ENCODE results near the gene SPEM3.

SPEM3 gene

DNA sequence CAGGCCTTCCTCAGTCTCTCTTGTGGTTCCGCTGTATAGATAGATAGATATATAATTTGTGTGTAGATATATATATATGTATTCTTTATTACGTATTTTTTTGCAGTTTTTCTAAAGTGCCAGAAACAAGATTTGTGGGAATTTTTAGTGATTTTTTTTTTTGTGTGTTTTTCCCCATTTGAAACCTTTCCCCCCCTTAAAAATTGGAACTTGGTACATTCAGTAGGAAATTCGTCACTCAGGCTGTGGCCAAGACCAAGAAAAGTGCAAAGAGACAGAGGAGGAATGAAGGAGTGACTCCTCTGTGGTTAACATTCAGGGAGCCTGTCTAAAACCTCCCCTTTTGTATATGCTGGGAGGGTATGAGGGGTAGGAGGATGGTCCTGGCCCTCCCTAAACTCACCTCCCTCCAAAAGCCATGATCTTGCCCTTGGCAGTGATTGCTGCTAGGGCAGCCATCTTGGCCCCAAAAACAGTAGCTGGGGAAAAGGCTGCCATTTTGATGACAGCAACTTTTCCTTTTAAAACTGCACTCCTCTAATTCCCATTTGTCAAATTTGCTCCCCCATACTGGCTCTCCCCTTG, 31.4 kb downstream of the SPEM3 start:
- ChIA-PET POLR2A (no interaction called here), CTCF (no interaction called here)
- no peak for DNase-seq (ENCODE audit: extremely low spot score)
- TF ChIP-seq, protein P1, sequence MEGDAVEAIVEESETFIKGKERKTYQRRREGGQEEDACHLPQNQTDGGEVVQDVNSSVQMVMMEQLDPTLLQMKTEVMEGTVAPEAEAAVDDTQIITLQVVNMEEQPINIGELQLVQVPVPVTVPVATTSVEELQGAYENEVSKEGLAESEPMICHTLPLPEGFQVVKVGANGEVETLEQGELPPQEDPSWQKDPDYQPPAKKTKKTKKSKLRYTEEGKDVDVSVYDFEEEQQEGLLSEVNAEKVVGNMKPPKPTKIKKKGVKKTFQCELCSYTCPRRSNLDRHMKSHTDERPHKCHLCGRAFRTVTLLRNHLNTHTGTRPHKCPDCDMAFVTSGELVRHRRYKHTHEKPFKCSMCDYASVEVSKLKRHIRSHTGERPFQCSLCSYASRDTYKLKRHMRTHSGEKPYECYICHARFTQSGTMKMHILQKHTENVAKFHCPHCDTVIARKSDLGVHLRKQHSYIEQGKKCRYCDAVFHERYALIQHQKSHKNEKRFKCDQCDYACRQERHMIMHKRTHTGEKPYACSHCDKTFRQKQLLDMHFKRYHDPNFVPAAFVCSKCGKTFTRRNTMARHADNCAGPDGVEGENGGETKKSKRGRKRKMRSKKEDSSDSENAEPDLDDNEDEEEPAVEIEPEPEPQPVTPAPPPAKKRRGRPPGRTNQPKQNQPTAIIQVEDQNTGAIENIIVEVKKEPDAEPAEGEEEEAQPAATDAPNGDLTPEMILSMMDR (IDR thresholded peaks at IDR 0.05; ENCODE audit: control extremely low read depth, extremely low read depth, low read depth, missing control alignments): no peak

DNA sequence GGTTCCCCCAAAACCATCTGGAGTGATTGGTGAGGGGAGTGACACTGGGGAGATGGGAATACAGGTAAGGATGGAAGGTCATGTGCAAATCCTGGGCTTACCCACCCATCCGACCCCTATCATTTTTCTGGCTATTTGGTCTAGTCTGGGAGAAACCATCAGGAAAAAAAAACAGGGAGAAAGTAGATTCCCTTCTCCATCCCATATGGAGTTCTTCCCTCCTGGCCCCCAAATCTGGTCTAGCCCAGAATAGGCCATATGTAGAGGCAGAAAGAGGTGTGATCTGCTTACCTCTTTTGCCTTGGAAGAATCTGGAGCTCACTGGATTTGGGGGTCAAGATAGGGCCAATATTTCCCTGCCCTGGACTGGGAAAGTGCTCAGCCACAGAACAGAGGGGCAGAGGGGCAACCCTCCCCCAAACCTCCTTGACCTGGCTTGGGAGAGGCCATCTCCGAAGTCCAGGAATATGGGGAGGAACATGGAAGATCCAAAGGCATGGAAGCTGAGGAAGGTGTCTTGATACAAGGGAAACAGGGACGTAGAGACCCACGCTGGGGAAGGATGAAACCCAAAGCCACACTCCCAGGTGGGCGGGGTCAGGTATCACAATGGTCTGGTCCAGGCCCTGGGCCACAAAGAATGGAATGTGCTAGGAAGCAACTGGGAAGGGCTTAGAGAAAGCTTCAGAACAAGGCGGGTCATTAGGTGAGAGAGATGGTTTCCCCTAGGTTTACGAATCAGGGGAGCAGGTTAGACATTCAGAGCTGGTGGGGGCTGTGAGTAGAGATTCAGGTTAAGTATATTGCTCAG, 32.4 kb downstream of the SPEM3 start:
- TF ChIP-seq, protein P1 (IDR thresholded peaks at IDR 0.05; ENCODE audit: control extremely low read depth, extremely low read depth, low read depth, missing control alignments): no peak
- ChIA-PET CTCF (interaction anchor here (0.6 to 2.0 kb wide), 2 partner anchors 16 to 24 kb away, joined by 3 to 6 read pairs; no protein-coding TSS in a partner anchor), POLR2A (interaction anchor here (0.5 kb wide), 1 partner anchor 39 kb away, joined by 3 read pairs; no protein-coding TSS in a partner anchor)
- no peak for DNase-seq (ENCODE audit: extremely low spot score)

- TF ChIP-seq, protein P1 (IDR thresholded peaks at IDR 0.05; ENCODE audit: control extremely low read depth, extremely low read depth, low read depth, missing control alignments): no peak
- POLR2A ChIA-PET: interaction anchor here (0.5 to 1.0 kb wide), 3 partner anchors 22 to 23 kb away, joined by 3 to 6 read pairs (median 3); partner anchors contain the start of gene POLR2A
Measured at GRCh38 chr17:7462474-7463371, 34.1 kb downstream of the SPEM3 start.

DNA sequence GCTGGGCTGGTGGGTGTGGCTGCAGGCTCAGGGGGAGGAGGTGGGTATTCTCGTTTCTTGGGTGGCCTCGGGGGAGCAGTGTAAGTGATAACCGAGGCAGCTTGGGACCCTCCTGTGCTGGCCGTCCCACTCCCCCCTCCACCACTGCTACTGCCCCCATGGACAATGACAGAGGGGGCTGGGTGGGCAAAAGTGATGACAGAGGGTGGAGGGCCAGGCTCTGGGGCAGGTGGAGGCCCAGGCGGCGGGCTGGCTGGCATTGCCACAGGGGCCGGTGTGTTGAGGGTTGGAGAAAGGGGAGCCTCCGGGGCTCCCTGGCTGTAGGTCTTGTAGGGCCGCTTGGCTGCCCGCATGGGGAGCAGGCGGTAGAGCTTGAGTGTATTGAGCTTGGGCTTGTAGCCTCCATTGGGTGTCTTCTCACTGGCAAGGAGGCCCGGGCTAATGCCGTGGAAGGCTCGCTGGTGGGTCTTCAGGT, 34.8 kb downstream of the SPEM3 start:
- TF ChIP-seq, protein P1 (IDR thresholded peaks at IDR 0.05; ENCODE audit: control extremely low read depth, extremely low read depth, low read depth, missing control alignments): no peak
- POLR2A ChIA-PET: interaction anchor here (0.5 to 0.8 kb wide), 3 partner anchors 18 to 22 kb away, joined by 3 to 8 read pairs (median 6); partner anchors contain the start of gene POLR2A
- DNase-seq (ENCODE audit: extremely low spot score): no peak
- CTCF ChIA-PET: interaction anchor here (1.1 to 2.0 kb wide), 2 partner anchors 13 to 108 kb away, joined by 3 to 6 read pairs; no protein-coding TSS in a partner anchor

More at GRCh38 chr17:7462474-7463371, 34.1 kb downstream of the SPEM3 start:
- no peak for DNase-seq (ENCODE audit: extremely low spot score)
- CTCF ChIA-PET: interaction anchor here (0.9 to 2.0 kb wide), 5 partner anchors 14 to 127 kb away, joined by 3 to 6 read pairs (median 3); partner anchors contain the start of gene SOX15

DNA sequence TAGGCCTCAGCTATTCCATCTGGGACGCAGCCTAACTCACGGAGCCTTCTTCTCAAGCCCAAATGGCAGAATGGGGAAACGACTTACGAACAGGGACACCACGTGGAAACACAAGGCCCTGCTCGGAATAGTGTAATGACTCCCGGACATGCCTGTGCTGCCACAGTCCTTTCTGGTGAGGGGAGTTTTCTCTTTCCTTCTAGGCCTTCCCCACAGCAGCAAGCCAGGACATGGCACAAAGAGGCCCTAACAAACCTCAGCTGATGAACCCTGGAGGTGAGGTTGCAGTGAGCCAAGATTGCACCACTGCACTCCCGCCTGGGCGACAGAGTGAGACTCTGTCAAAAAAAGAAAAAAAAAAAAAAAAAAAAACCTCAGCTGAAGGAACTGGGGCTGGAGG, 35.4 kb downstream of the SPEM3 start:
- TF ChIP-seq, protein P1 (IDR thresholded peaks at IDR 0.05; ENCODE audit: control extremely low read depth, extremely low read depth, low read depth, missing control alignments): no peak
- no peak for DNase-seq (ENCODE audit: extremely low spot score)
- POLR2A ChIA-PET: interaction anchor here (0.6 to 0.8 kb wide), 2 partner anchors 19 to 98 kb away, joined by 4 to 8 read pairs; no protein-coding TSS in a partner anchor
- CTCF ChIA-PET: interaction anchor here (1.9 kb wide), 1 partner anchor 12 kb away, joined by 4 read pairs; no protein-coding TSS in a partner anchor

Data from GM10248 (cell line).